GM12878 (cell line): Measurements from ENCODE around the gene THOC5. TPM values are rescaled to one million over a fixed set of nuclear protein-coding genes. Genes with fewer than 3 reads are reported as not detected.

ENCODE experiments used
- ATAC-seq: fragments of 200-7000 bp; cut with Tn5 transposase; 3 replicates; pipeline ENCODE4 v1.9.1; 2020; ENCODE audit warnings: mild to moderate bottlenecking, moderate library complexity
- BruUV-seq: library from RNA; stranded (reverse); fragments of 400-500 nt; replicated peaks from 2 replicates; lab custom pipeline; 2021; lab: Mats Ljungman, UMichigan
- CTCF ChIA-PET: fragments of 300-600 bp; sonication (Branson Sonifier 250); formaldehyde crosslinking; extraction: SDS; loops from one replicate; lab custom pipeline; 2021; ENCODE audit warnings: inconsistent platforms; lab: Yijun Ruan, JAX
- POLR2A ChIA-PET: fragments of 350-600 bp; formaldehyde crosslinking; extraction: SDS; loops from one replicate; lab custom pipeline; 2021; ENCODE audit warnings: inconsistent platforms; lab: Charles Lee
- RAD21 ChIA-PET: fragments of 300-600 bp; sonication (Branson Sonifier 250); formaldehyde crosslinking; loops from one replicate; lab custom pipeline; 2023; ENCODE audit warnings: antibody characterized with exemption; ENCODE audit not compliant: unreplicated experiment; lab: Charles Lee
- SMC1A ChIA-PET: fragments of 300-600 bp; sonication (Branson Sonifier 250); formaldehyde crosslinking; loops from one replicate; lab custom pipeline; 2023; ENCODE audit not compliant: unreplicated experiment, uncharacterized antibody; lab: Charles Lee
- DNase-seq: peaks from one replicate; pipeline ENCODE4 v3.0.0-alpha.2; 2011; ENCODE audit warnings: low read depth, low spot score
- FAIRE-seq: peaks from 3 replicates; lab custom pipeline; 2011; peaks lifted over from hg19 to GRCh38; lab: Jason Lieb, UNC
- H2AFZ ChIP-seq: 2 replicates; pipeline ENCODE4 v1.6.0; 2011; ENCODE audit warnings: low read depth, low read length, control low read depth; ENCODE audit not compliant: control insufficient read depth
- H3K27ac ChIP-seq: 2 replicates; pipeline ENCODE4 v1.5.1; 2011; ENCODE audit warnings: control low read depth; ENCODE audit not compliant: control insufficient read depth, insufficient read depth
- H3K27me3 ChIP-seq, 2 experiments: replicated peaks in 1 of 2; 2 replicates each; pipeline versions ENCODE4 v1.6.0 to v1.6.1; 2011; ENCODE audit warnings: low read length in 1 of 2; ENCODE audit not compliant: control insufficient read depth in 2 of 2, insufficient read depth in 2 of 2
- H3K36me3 ChIP-seq, 2 experiments: 2 replicates each; pipeline ENCODE4 v1.5.1; 2011; ENCODE audit warnings: low read length in 1 of 2; ENCODE audit not compliant: control insufficient read depth in 2 of 2, insufficient read depth in 2 of 2
- H3K4me1 ChIP-seq: 2 replicates; pipeline ENCODE4 v1.6.1; 2011; ENCODE audit warnings: mild to moderate bottlenecking, low read length, moderate library complexity, mixed read lengths; ENCODE audit not compliant: control insufficient read depth, insufficient read depth
- H3K4me2 ChIP-seq: 2 replicates; pipeline ENCODE4 v1.6.0; 2011; ENCODE audit warnings: control low read depth; ENCODE audit not compliant: control insufficient read depth, insufficient read depth
- H3K4me3 ChIP-seq: fragments of 200-600 bp; sonication (generic); 2 replicates; pipeline ENCODE4 v1.5.1; 2016
- H3K79me2 ChIP-seq: 2 replicates; pipeline ENCODE4 v1.6.0; 2011; ENCODE audit warnings: low read length; ENCODE audit not compliant: control insufficient read depth, insufficient read depth
- H3K9ac ChIP-seq: 2 replicates; pipeline ENCODE4 v1.8.0; 2011; ENCODE audit warnings: low read length, control low read depth, mixed read lengths; ENCODE audit not compliant: control insufficient read depth, insufficient read depth
- H3K9me3 ChIP-seq: replicated peaks from 3 replicates; pipeline ENCODE4 v1.5.1; 2011; ENCODE audit warnings: mild to moderate bottlenecking, low read length; ENCODE audit not compliant: control insufficient read depth, insufficient read depth
- H4K20me1 ChIP-seq: 2 replicates; pipeline ENCODE4 v1.6.0; 2011; ENCODE audit not compliant: control insufficient read depth, insufficient read depth
- E2F8 ChIP-seq: fragments of 450-650 bp; IDR thresholded peaks from 2 replicates; pipeline ENCODE4 v1.6.1; 2018; ENCODE audit warnings: mild to moderate bottlenecking, low read depth, moderate library complexity; ENCODE audit not compliant: partially characterized antibody
- GATAD2B ChIP-seq: fragments of 450-650 bp; conservative IDR thresholded peaks from 2 replicates; pipeline ENCODE4 v1.6.1; 2017; ENCODE audit warnings: low read depth, mild to moderate bottlenecking, moderate library complexity
- HDAC6 ChIP-seq: fragments of 200-600 bp; sonication (generic); IDR thresholded peaks from one replicate; pipeline ENCODE4 v1.8.0; 2017; ENCODE audit warnings: antibody characterized with exemption; ENCODE audit not compliant: unreplicated experiment
- IRF4 ChIP-seq: IDR thresholded peaks from 2 replicates; pipeline ENCODE4 v1.6.1; 2011; ENCODE audit warnings: low read depth, low read length
- KDM1A ChIP-seq: fragments of 200-600 bp; sonication (generic); IDR thresholded peaks from 2 replicates; pipeline ENCODE4 v1.6.1; 2016; ENCODE audit warnings: borderline replicate concordance
- PAX5 ChIP-seq: IDR thresholded peaks from 2 replicates; pipeline ENCODE4 v1.6.1; 2011; ENCODE audit warnings: low read depth, low read length, borderline replicate concordance
- SMARCA5 ChIP-seq: fragments of 450-650 bp; IDR thresholded peaks from 2 replicates; pipeline ENCODE4 v1.6.1; 2017; ENCODE audit warnings: mild to moderate bottlenecking
- ZNF384 ChIP-seq: IDR thresholded peaks from 2 replicates; pipeline ENCODE4 v1.6.1; 2012; ENCODE audit warnings: low read depth, mild to moderate bottlenecking, low read length, improper control_type of control experiment, borderline replicate concordance
- whole genome bisulfite sequencing: methylation state at CpG from one replicate; pipeline ENCODE4 v1.1.6; 2016; ENCODE audit warnings: low lambda C conversion rate; ENCODE audit not compliant: insufficient replicate concordance, insufficient coverage; ENCODE audit errors: missing lambda C conversion rate; 5-methylcytosine and 5-hydroxymethylcytosine counted together
- in situ Hi-C: fragments of 300-500 bp; cut with MboI; formaldehyde crosslinking; loops from 9 replicates; pipeline ENCODE4 v1.14.3; 2018; ENCODE audit warnings: mixed read lengths
- intact Hi-C: fragments of 100-400 bp; cut with micrococcal nuclease; formaldehyde crosslinking; loops from one replicate; pipeline ENCODE4 v1.14.2; 2022; ENCODE audit not compliant: unreplicated experiment
- polyA plus RNA-seq, 11 experiments: library from polyadenylated mRNA; depleted of rRNA in 4 of 11; unstranded in 6 of 11; stranded (reverse) in 5 of 11; fragments of >200 nt; fragmentation: Nextera tagmentation in 4 of 11; fragmentation: Illumina TruSeq in 1 of 11; extraction: Ambion mirVana in 4 of 11; extraction: Trizol in 1 of 11; gene quantifications; 1 replicate in 1 of 11; 2 replicates in 10 of 11; pipeline versions ENCODE4 v1.2.1 to v1.2.3, GENCODE V29; 2011 to 2016; ENCODE audit warnings: inconsistent platforms in 2 of 11, missing spikeins in 2 of 11, low read depth in 1 of 11
- total RNA-seq, 4 experiments: library from RNA; depleted of rRNA in 3 of 4; stranded (reverse); fragments of >200 nt in 3 of 4; fragmentation: Illumina TruSeq in 1 of 4; extraction: Trizol in 1 of 4; gene quantifications; 2 replicates each; pipeline versions ENCODE4 v1.2.1 to v1.2.3, GENCODE V29; 2013 to 2021

THOC5 gene
- total and polyA plus RNA-seq, 10 of the 15 experiments (the other 5 are each of a cell fraction or from before 2014, with no cell fraction given) = 20.9 to 44.9 (median 31.4) TPM

- RAD21 ChIA-PET = no interaction called here
- 94% methylated on average over 7 of the region's 7 CpGs for WGBS
- SMC1A ChIA-PET = no interaction called here
- Histone ChIP-seq H3K79me2 (no peaks in the 10 kb centered on the region), H2AFZ (no peak overlapping the region), H3K9ac (no peak overlapping the region), H3K36me3 (peaks cover 36 to 43% of the 10 kb centered on the region in 2 experiments), H4K20me1 (no peaks in the 10 kb centered on the region), H3K9me3 (no peaks in the 10 kb centered on the region), H3K27me3 (no peaks in the 10 kb centered on the region), H3K4me2 (no peak overlapping the region), H3K4me1 (no peaks in the 10 kb centered on the region), H3K4me3 (no peak overlapping the region), H3K27ac (no peak overlapping the region)
- TF ChIP-seq HDAC6 (no peak), KDM1A (no peak), E2F8 (no peak), GATAD2B (no peak), PAX5 (no peak), ZNF384 (no peak), SMARCA5 (no peak), IRF4 (no peak)
- POLR2A ChIA-PET = no interaction called here
- no TSS peak for BruUV-seq
- intact Hi-C loops = no loop called here
- in situ Hi-C loops = loop anchor here (5.0 kb wide), 1 partner anchor 124 kb away; no protein-coding TSS in a partner anchor
- CTCF ChIA-PET = no interaction called here
- ATAC-seq (no peak), DNase-seq (no peak), FAIRE-seq (no peak)
Observed at GRCh38 chr22:29521526-29521925, 32.0 kb downstream of the THOC5 start.
